ENCODE measurements around the gene KCNK3. TPM values are rescaled to one million over a fixed set of nuclear protein-coding genes. Genes with fewer than 3 reads are reported as not detected.

Gene KCNK3
- total RNA-seq, 1 experiment from 2014 or later, result 0.09 TPM

DNA sequence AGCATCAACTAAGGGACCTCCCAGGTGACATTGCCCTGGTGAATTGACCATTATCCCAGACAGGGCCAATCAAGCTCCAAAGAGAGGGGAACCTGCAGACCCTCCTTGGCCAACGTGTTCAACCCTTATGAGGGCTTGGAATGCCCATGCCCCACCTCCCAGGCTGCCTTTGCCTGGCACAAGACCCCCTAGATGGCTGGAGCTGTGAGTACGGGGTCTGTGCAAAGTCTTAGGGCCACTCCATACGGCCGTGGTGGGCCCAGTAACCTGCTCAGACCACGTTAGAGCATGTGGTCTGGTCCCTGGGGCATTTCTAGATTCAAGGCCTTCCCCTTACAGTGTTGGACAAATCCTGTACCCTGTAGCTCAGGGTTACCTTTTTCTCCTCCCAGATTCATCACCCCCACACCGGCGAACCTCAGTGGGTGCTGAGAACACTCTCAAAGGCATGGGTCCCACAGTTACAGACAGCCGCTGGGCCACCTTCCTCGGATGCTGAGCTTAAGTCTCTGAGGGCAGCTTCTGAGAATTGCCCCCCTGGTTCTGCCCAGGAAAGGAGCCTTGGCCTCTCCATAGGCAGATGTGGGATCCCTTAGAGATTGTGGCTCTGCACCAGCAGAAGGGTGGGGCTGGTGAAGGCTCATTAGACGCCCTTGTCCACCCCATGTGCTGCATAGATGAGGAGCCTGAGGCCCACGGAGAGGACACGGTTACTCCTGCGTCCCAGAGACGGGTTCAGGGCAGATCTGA lies 18.3 kb upstream of the KCNK3 start:
- H2AK5ac ChIP-seq (ENCODE audit: insufficient read length, low read length), result no peak overlapping the region
- H2BK5ac ChIP-seq (ENCODE audit: insufficient read length, low read length), result no peak overlapping the region
- H3K79me1 ChIP-seq (ENCODE audit: insufficient read depth, low read depth, low read length, poor library complexity, severe bottlenecking), result no peaks in the 10 kb centered on the region
- H3K14ac ChIP-seq (ENCODE audit: insufficient read depth, low read length), result no peak overlapping the region
- no peak overlapping the region for H2BK12ac ChIP-seq (ENCODE audit: insufficient read length, low read depth, low read length)
- no peak overlapping the region for H3K4me3 Mint-ChIP-seq
- no peak overlapping the region for H3T11ph ChIP-seq (ENCODE audit: low read length)
- H3K23me2 ChIP-seq (ENCODE audit: insufficient read length, low read depth, low read length, poor library complexity, severe bottlenecking), result no peaks in the 10 kb centered on the region
- H3K27ac ChIP-seq (ENCODE audit: insufficient read length, low read depth, low read length), result no peak overlapping the region
- no peaks in the 10 kb centered on the region for H3K4me1 ChIP-seq (ENCODE audit: insufficient read depth, low read length)
- no peak overlapping the region for H4K8ac ChIP-seq (replicated peaks; ENCODE audit: insufficient read length, low read depth, low read length)
- H2AFZ ChIP-seq (ENCODE audit: low read length), result no peak overlapping the region
- H2BK120ac ChIP-seq (ENCODE audit: low read depth, low read length, poor library complexity, severe bottlenecking), result no peak overlapping the region
- H3K4ac ChIP-seq (ENCODE audit: low read depth, low read length), result no peak overlapping the region
- no peaks in the 10 kb centered on the region for H3K27me3 ChIP-seq (ENCODE audit: insufficient read depth, low read length)
- H3K36me3 Mint-ChIP-seq (ENCODE audit: insufficient read depth in 1 of 3, low read depth in 3 of 3), result peaks cover 0 to 7% (median 7%) of the 10 kb centered on the region in 3 experiments; a peak in 3 of 7 replicates
- TF ChIP-seq, protein P1, sequence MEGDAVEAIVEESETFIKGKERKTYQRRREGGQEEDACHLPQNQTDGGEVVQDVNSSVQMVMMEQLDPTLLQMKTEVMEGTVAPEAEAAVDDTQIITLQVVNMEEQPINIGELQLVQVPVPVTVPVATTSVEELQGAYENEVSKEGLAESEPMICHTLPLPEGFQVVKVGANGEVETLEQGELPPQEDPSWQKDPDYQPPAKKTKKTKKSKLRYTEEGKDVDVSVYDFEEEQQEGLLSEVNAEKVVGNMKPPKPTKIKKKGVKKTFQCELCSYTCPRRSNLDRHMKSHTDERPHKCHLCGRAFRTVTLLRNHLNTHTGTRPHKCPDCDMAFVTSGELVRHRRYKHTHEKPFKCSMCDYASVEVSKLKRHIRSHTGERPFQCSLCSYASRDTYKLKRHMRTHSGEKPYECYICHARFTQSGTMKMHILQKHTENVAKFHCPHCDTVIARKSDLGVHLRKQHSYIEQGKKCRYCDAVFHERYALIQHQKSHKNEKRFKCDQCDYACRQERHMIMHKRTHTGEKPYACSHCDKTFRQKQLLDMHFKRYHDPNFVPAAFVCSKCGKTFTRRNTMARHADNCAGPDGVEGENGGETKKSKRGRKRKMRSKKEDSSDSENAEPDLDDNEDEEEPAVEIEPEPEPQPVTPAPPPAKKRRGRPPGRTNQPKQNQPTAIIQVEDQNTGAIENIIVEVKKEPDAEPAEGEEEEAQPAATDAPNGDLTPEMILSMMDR (conservative IDR thresholded peaks at IDR 0.05), result no peak
- H3K27ac Mint-ChIP-seq, result no peak overlapping the region
- no peak overlapping the region for H3K23ac ChIP-seq (ENCODE audit: insufficient read length, low read depth, low read length)
- no peaks in the 10 kb centered on the region for H3K79me2 ChIP-seq (ENCODE audit: insufficient read depth, low read length)
- H3K56ac ChIP-seq (ENCODE audit: insufficient read length, low read depth, low read length), result no peak overlapping the region
- no peak overlapping the region for H3K4me2 ChIP-seq (ENCODE audit: insufficient read depth, insufficient read length, low read length)
- H2BK15ac ChIP-seq (ENCODE audit: low read depth, low read length), result no peak overlapping the region
- H3K9me3 ChIP-seq (ENCODE audit: control insufficient read depth, low read depth, low read length), result no peaks in the 10 kb centered on the region
- H3K9me3 Mint-ChIP-seq, result peaks cover 8 to 13% of the 10 kb centered on the region in 2 experiments; a peak in 3 of 5 replicates
- WGBS (ENCODE audit: extremely low coverage, insufficient read length, low lambda C conversion rate), result no CpG with 5 or more reads among the region's 14 CpGs
- H3K4me1 Mint-ChIP-seq, result peaks cover 7 to 18% of the 10 kb centered on the region in 2 experiments
- peaks cover 27% of the 10 kb centered on the region for H3K27me3 Mint-ChIP-seq (ENCODE audit: low read depth)
- H3K18ac ChIP-seq (ENCODE audit: insufficient read length, low read depth, low read length), result no peak overlapping the region
- no peaks in the 10 kb centered on the region for H4K20me1 ChIP-seq (ENCODE audit: control insufficient read depth, insufficient read depth, insufficient read length)
- H4K91ac ChIP-seq (ENCODE audit: insufficient read length, low read depth, low read length), result no peak overlapping the region
- no peak for DNase-seq
- H4K5ac ChIP-seq (ENCODE audit: insufficient read length, low read depth, low read length), result no peak overlapping the region
- H3K9ac ChIP-seq (ENCODE audit: extremely low read depth, insufficient read length, low read length), result no peak overlapping the region
- H2BK20ac ChIP-seq (ENCODE audit: low read depth, low read length, poor library complexity, severe bottlenecking), result no peak overlapping the region

Measured in H9 (cell line).